Suprapubic skin (tissue), 4 donors: ENCODE data around the gene MTG2.

Experiments used
- CTCF ChIP-seq, 2 donors: fragments of 200-600 bp in 1 of 2; fragments of 450-650 bp in 1 of 2; sonication (generic) in 1 of 2; IDR thresholded peaks; one replicate each; pipeline ENCODE4 v1.5.1; 2016 to 2019; ENCODE audit warnings: antibody characterized with exemption in 2 of 2, mild to moderate bottlenecking in 1 of 2, moderate library complexity in 1 of 2
- POLR2A ChIP-seq, 2 donors: fragments of 450-650 bp; IDR thresholded peaks; one replicate each; pipeline ENCODE4 v1.6.1; 2017; ENCODE audit warnings: antibody characterized with exemption in 2 of 2, mild to moderate bottlenecking in 2 of 2, moderate library complexity in 2 of 2
- POLR2AphosphoS5 ChIP-seq, 3 donors: sonication (generic); formaldehyde crosslinking; IDR thresholded peaks; one replicate each; pipeline ENCODE4 v1.6.1; 2017; ENCODE audit warnings: antibody characterized with exemption in 3 of 3

- TF ChIP-seq CTCF (IDR thresholded peaks at IDR 0.05): no peak
- peak; percentile 11 to 74 for TF ChIP-seq POLR2A (IDR thresholded peaks at IDR 0.05)
- TF ChIP-seq POLR2AphosphoS5 (IDR thresholded peaks at IDR 0.05): peak; percentile 38 to 76 (median 69)
Observed at GRCh38 chr20:62182469-62183425, at the start of gene MTG2.
